SU-DHL-6 (cell line): ENCODE data around the gene PSMG1.

Source experiments
- CTCF ChIP-seq: fragments of 200-600 bp; sonication (generic); IDR thresholded peaks from one replicate; pipeline ENCODE4 v1.5.1; 2017; ENCODE audit warnings: antibody characterized with exemption, mild to moderate bottlenecking, low read length, moderate library complexity; ENCODE audit not compliant: insufficient read depth, poor library complexity, severe bottlenecking
- EZH2phosphoT487 ChIP-seq: fragments of 200-600 bp; sonication (generic), shearing (Covaris generic); conservative IDR thresholded peaks from 2 replicates; pipeline ENCODE4 v1.6.1; 2018; ENCODE audit warnings: mild to moderate bottlenecking, antibody characterized with exemption, low read length, moderate library complexity, mixed read lengths

GRCh38 chr21:39196310-39196709, 13.1 kb upstream of the PSMG1 start:
- TF ChIP-seq CTCF = no peak
- TF ChIP-seq EZH2phosphoT487 = no peak
